K562 (cell line): ENCODE data around the gene ZNF785. TPM values are rescaled to one million over a fixed set of nuclear protein-coding genes. Genes with fewer than 3 reads are reported as not detected.

Experiments used
- ATAC-seq: fragments of 200-7000 bp; cut with Tn5 transposase; 3 replicates; pipeline ENCODE4 v1.9.1; 2020; ENCODE audit warnings: moderate library complexity
- BruUV-seq: library from RNA; stranded (reverse); fragments of 400-500 nt; replicated peaks from 2 replicates; lab custom pipeline; 2021; lab: Mats Ljungman, UMichigan
- CTCF ChIA-PET: fragments of 300-600 bp; formaldehyde crosslinking; extraction: SDS; loops from one replicate; lab custom pipeline; 2021; ENCODE audit warnings: low intra/inter-chr PET ratio; lab: Yijun Ruan, JAX
- POLR2A ChIA-PET: fragments of 300-600, 350-650 bp; sonication (Branson Sonifier 250); formaldehyde crosslinking; extraction: SDS; loops from one replicate; lab custom pipeline; 2021; ENCODE audit warnings: antibody characterized with exemption, inconsistent platforms; lab: Yijun Ruan, JAX
- DNase-seq, 4 experiments: peaks; one replicate each; pipeline versions ENCODE4 v3.0.0 to v3.0.0-alpha.2; 2011 to 2018; ENCODE audit warnings: low spot score in 3 of 4, mixed read lengths in 3 of 4; ENCODE audit errors: extremely low read depth in 1 of 4
- FAIRE-seq: peaks from 2 replicates; lab custom pipeline; 2011; peaks lifted over from hg19 to GRCh38; lab: Jason Lieb, UNC
- H2AFZ ChIP-seq: 2 replicates; pipeline ENCODE4 v1.6.0; 2011; ENCODE audit warnings: low read depth, low read length, control low read depth, inconsistent platforms
- H3K27ac ChIP-seq: fragments of 200-600 bp; 3 replicates; pipeline ENCODE4 v1.8.0; 2011; ENCODE audit warnings: low read depth, mild to moderate bottlenecking, control low read depth, inconsistent platforms, low read length, moderate library complexity, mixed read lengths; ENCODE audit errors: extremely low read depth
- H3K27me3 ChIP-seq, 2 experiments: fragments of 300-600 bp in 1 of 2; 2 replicates in 1 of 2; 3 replicates in 1 of 2; pipeline versions ENCODE4 v1.6.0 to v1.8.0; 2011; ENCODE audit warnings: inconsistent platforms in 2 of 2, low read length in 2 of 2, mild to moderate bottlenecking in 1 of 2, mixed read lengths in 1 of 2, moderate library complexity in 1 of 2; ENCODE audit not compliant: control insufficient read depth in 2 of 2, insufficient read depth in 2 of 2
- H3K36me3 ChIP-seq: fragments of 300-600 bp; 3 replicates; pipeline ENCODE4 v1.8.0; 2011; ENCODE audit warnings: mild to moderate bottlenecking, low read length, inconsistent platforms; ENCODE audit not compliant: control insufficient read depth, insufficient read depth
- H3K4me1 ChIP-seq, 2 experiments: fragments of 200-600 bp in 1 of 2; replicated peaks in 1 of 2; 2 replicates in 1 of 2; 3 replicates in 1 of 2; pipeline versions ENCODE4 v1.5.1 to v1.8.0; 2011; ENCODE audit warnings: inconsistent platforms in 2 of 2, low read length in 2 of 2, mild to moderate bottlenecking in 1 of 2, mixed read lengths in 1 of 2, moderate library complexity in 1 of 2; ENCODE audit not compliant: control insufficient read depth in 2 of 2, insufficient read depth in 2 of 2
- H3K4me2 ChIP-seq: 2 replicates; pipeline ENCODE4 v1.6.1; 2011; ENCODE audit warnings: low read length, control low read depth, inconsistent platforms, mixed read lengths; ENCODE audit not compliant: insufficient read depth
- H3K4me3 ChIP-seq: fragments of 200-600 bp; sonication (generic), shearing (Covaris generic); 2 replicates; pipeline ENCODE4 v1.5.1; 2016; ENCODE audit warnings: control low read depth, inconsistent platforms
- H3K79me2 ChIP-seq: fragments of 200-600 bp; 3 replicates; pipeline ENCODE4 v1.8.0; 2011; ENCODE audit warnings: low read length, inconsistent platforms; ENCODE audit not compliant: control insufficient read depth, insufficient read depth
- H3K9ac ChIP-seq, 2 experiments: 2 replicates each; pipeline versions ENCODE4 v1.6.0 to v1.6.1; 2011; ENCODE audit warnings: low read depth in 2 of 2, low read length in 2 of 2, control low read depth in 1 of 2, inconsistent platforms in 1 of 2, mild to moderate bottlenecking in 1 of 2, mixed read lengths in 1 of 2; ENCODE audit not compliant: insufficient read depth in 1 of 2
- H3K9me1 ChIP-seq: one replicate; pipeline ENCODE4 v1.6.0; 2011; ENCODE audit warnings: inconsistent platforms, mild to moderate bottlenecking, low read length, moderate library complexity; ENCODE audit not compliant: control insufficient read depth, insufficient read depth
- H3K9me3 ChIP-seq: replicated peaks from 2 replicates; pipeline ENCODE4 v1.5.1; 2011; ENCODE audit warnings: low read depth, low read length, inconsistent platforms; ENCODE audit not compliant: control insufficient read depth, insufficient read depth
- H4K20me1 ChIP-seq: replicated peaks from 2 replicates; pipeline ENCODE4 v1.6.1; 2011; ENCODE audit warnings: low read length, inconsistent platforms, mixed read lengths; ENCODE audit not compliant: control insufficient read depth, insufficient read depth
- EGR1 ChIP-seq: fragments of 450-650 bp; conservative IDR thresholded peaks from 2 replicates; pipeline ENCODE4 v1.6.1; 2017; ENCODE audit warnings: mild to moderate bottlenecking
- NFIC ChIP-seq: fragments of 450-650 bp; IDR thresholded peaks from 2 replicates; pipeline ENCODE4 v1.6.1; 2017; ENCODE audit warnings: mild to moderate bottlenecking, inconsistent platforms
- PHF21A ChIP-seq: fragments of 450-650 bp; IDR thresholded peaks from 2 replicates; pipeline ENCODE4 v1.6.1; 2017; ENCODE audit warnings: low read depth, borderline replicate concordance
- ZNF551 ChIP-seq: fragments of 250-450 bp; sonication (Bioruptor Pico); IDR thresholded peaks from 2 replicates; pipeline ENCODE4 v1.5.0; 2021; ENCODE audit warnings: mild to moderate bottlenecking, moderate library complexity
- WGBS: fragments of 100-300 bp; shearing (Covaris generic); methylation state at CpG from one replicate; pipeline ENCODE4 v1.1.6; 2016; ENCODE audit warnings: low coverage, mixed read lengths; ENCODE audit not compliant: insufficient coverage; ENCODE audit errors: missing lambda C conversion rate; 5-methylcytosine and 5-hydroxymethylcytosine counted together
- in situ Hi-C: fragments of 300-500 bp; cut with MboI; formaldehyde crosslinking; loops from 4 replicates; pipeline ENCODE4 v1.15.0; 2018; ENCODE audit warnings: inconsistent platforms, mixed read lengths
- intact Hi-C: fragments of 100-400 bp; cut with micrococcal nuclease; formaldehyde crosslinking; loops from 2 replicates; pipeline ENCODE4 v1.14.2; 2022
- polyA plus RNA-seq, 8 experiments: library from polyadenylated mRNA; depleted of rRNA in 4 of 8; stranded (reverse) in 5 of 8; unstranded in 3 of 8; fragments of >200 nt; fragmentation: Nextera tagmentation in 2 of 8; fragmentation: Illumina TruSeq in 1 of 8; extraction: Ambion mirVana in 2 of 8; extraction: Trizol in 1 of 8; gene quantifications; 2 replicates each; pipeline versions ENCODE4 v1.2.1 to v1.2.3, GENCODE V29; 2011 to 2014; ENCODE audit warnings: inconsistent platforms in 1 of 8, missing spikeins in 1 of 8
- total RNA-seq, 7 experiments: library from RNA; depleted of rRNA in 6 of 7; stranded (reverse); fragments of >200 nt in 6 of 7; fragmentation: Illumina TruSeq in 2 of 7; extraction: Trizol in 2 of 7; gene quantifications; 2 replicates each; pipeline versions ENCODE4 v1.2.1 to v1.2.3, GENCODE V29; 2011 to 2021; ENCODE audit warnings: low replicate concordance in 1 of 7
- TF ChIP-seq, protein P1 (sequence below): fragments of 250-450 bp; sonication (Bioruptor Pico); IDR thresholded peaks from 2 replicates; pipeline ENCODE4 v1.5.0; 2021; ENCODE audit warnings: mild to moderate bottlenecking, borderline replicate concordance
- TF ChIP-seq, protein P2 (sequence below): sonication (generic); formaldehyde crosslinking; IDR thresholded peaks from 2 replicates; pipeline ENCODE4 v1.8.0; 2023; ENCODE audit warnings: mild to moderate bottlenecking, missing genetic modification reagents

The ZNF785 gene
- total and polyA plus RNA-seq, 9 of the 15 experiments (the other 6 are each of a cell fraction or from before 2014, with no cell fraction given), result 0.64 to 11.0 (median 6.4) TPM

DNA sequence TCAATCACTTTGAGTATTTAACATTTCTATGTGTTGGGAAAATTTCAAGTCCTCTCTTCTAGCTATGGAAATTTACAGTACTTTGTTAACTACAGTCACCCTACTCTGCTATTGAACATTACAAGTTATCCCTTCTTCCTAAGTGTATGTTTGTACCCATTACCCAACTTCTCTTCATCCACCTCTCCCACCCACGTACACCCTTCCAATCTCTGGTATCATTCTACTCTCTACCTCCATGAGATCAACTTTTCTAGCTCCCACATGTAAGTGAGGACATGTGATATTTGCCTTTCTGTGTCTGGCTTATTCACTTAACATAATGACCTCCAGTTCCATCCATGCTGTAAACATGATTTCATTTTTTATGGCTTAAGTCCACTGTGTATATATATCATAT lies 10.8 kb downstream of the ZNF785 start:
- Histone ChIP-seq H4K20me1 (no peaks in the 10 kb centered on the region), H3K9me3 (no peaks in the 10 kb centered on the region), H3K27me3 (no peaks in the 10 kb centered on the region), H3K9ac (0 out of 4 replicates have a peak overlapping the region, but pooled peaks of 1 of the 2 experiments have one; percentile 20), H3K79me2 (peaks cover 38% of the 10 kb centered on the region), H3K4me2 (peak overlapping the region; percentile 43), H3K27ac (peak overlapping the region; percentile 19), H3K4me3 (no peak overlapping the region), H3K9me1 (no peaks in the 10 kb centered on the region), H3K36me3 (peaks cover 29% of the 10 kb centered on the region; the same call in 2 of the 3 replicates), H3K4me1 (peaks cover 11 to 35% of the 10 kb centered on the region in 2 experiments; a peak in 4 of 5 replicates), H2AFZ (no peak overlapping the region)
- POLR2A ChIA-PET, result interaction anchor here (0.9 to 1.3 kb wide), 2 partner anchors 8 to 11 kb away, joined by 3 to 5 read pairs; partner anchors contain the start of gene ZNF785
- CTCF ChIA-PET, result no interaction called here
- ATAC-seq (no peak), FAIRE-seq (peak; percentile 56), DNase-seq (no peak)
- WGBS, result 11% methylated on average over 1 of the region's 1 CpG
- TF ChIP-seq EGR1, result peak; percentile 68
- TF ChIP-seq ZNF551 (CRISPR knock-in tag), result no peak
- intact Hi-C loops, result no loop called here
- in situ Hi-C loops, result no loop called here
- BruUV-seq, result no TSS peak

DNA sequence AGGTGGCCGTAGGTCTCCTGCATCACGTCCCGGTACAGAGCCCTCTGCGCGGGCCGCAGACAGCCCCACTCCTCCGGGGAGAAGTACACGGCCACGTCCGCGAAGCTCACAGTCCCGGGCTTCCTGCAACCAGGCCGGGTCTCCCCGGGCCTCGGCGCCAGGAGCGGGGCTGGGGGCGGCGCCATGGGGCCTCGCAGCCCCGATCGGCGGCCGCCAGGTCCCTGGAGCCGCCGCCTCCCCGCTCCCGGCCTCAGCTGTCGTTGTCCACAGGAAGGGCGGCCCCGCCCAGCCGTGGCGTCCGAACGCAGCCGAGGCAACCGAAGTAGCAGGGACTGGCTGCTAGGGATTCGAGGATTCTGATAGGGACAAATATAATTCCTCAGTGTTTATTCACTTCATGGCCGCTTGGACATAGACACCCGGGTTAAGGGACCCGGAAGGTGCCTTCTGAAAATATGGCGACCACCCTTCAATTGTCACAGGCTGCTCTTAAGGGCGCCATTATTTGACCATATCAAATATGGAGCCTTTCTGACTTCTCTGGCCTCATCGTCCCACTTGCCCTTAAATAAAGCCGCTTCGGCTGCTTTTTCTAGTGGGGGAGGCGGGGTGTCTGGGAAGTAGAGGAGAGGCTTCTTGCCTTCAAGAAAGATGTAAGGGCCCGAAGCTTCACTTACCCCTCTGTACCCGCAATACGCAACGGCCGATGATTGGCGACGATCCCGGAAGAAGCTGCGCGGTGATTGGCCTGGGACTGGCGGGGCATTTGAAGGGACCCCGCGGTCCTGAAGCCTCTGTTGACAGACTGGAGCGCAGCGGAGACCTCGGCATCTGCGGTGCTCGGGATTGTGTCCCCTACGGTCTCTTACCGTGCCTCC lies 13.8 kb downstream of the ZNF785 start, which contains the start of gene ZNF688:
TSS of gene ZNF688 (minus strand) at position 270 of the 878 bp plus-strand sequence. CDS start at position 185, 85 bp downstream.
- H3K4me1 ChIP-seq, result peaks cover 17 to 36% of the 10 kb centered on the region in 2 experiments
- FAIRE-seq, result peak; percentile 86
- in situ Hi-C loops (no loop called here), intact Hi-C loops (loop anchor here (1.0 kb wide), 1 partner anchor 35 kb away; no protein-coding TSS in a partner anchor)
- H3K9me1 ChIP-seq, result no peaks in the 10 kb centered on the region
- peaks cover 4% of the 10 kb centered on the region; the same call in 1 of the 3 replicates for H3K36me3 ChIP-seq
- H3K9me3 ChIP-seq, result no peaks in the 10 kb centered on the region
- H3K27me3 ChIP-seq, result no peaks in the 10 kb centered on the region
- WGBS, result 1% methylated on average over 59 of the region's 67 CpGs
- H3K9ac ChIP-seq, result peak within 1 kb of the TSS; percentile 71 to 93
- peak within 1 kb of the TSS; percentile 65 for H3K4me3 ChIP-seq
- POLR2A ChIA-PET, result interaction anchor here (0.5 to 2.8 kb wide), 17 partner anchors 8 to 1198 kb away, joined by 3 to 28 read pairs (median 4); partner anchors contain the start of genes PRR14, SEPHS2, STX4 and ZNF689
- H4K20me1 ChIP-seq, result no peaks in the 10 kb centered on the region
- BruUV-seq, result no TSS peak
- ATAC-seq, result peak; percentile 88
- peak within 1 kb of the TSS; percentile 83 for H3K27ac ChIP-seq
- CTCF ChIA-PET, result no interaction called here
- peak; percentile 92 to 97 (median 94) for DNase-seq
- peak within 1 kb of the TSS; percentile 92 for H3K4me2 ChIP-seq
- peaks cover 38% of the 10 kb centered on the region for H3K79me2 ChIP-seq
- peak within 1 kb of the TSS; percentile 88 for H2AFZ ChIP-seq
- TF ChIP-seq ZNF551 (CRISPR knock-in tag) (no peak), PHF21A (no peak), NFIC (no peak; the same call in 1 of the 2 replicates)
- TF ChIP-seq, protein P1, sequence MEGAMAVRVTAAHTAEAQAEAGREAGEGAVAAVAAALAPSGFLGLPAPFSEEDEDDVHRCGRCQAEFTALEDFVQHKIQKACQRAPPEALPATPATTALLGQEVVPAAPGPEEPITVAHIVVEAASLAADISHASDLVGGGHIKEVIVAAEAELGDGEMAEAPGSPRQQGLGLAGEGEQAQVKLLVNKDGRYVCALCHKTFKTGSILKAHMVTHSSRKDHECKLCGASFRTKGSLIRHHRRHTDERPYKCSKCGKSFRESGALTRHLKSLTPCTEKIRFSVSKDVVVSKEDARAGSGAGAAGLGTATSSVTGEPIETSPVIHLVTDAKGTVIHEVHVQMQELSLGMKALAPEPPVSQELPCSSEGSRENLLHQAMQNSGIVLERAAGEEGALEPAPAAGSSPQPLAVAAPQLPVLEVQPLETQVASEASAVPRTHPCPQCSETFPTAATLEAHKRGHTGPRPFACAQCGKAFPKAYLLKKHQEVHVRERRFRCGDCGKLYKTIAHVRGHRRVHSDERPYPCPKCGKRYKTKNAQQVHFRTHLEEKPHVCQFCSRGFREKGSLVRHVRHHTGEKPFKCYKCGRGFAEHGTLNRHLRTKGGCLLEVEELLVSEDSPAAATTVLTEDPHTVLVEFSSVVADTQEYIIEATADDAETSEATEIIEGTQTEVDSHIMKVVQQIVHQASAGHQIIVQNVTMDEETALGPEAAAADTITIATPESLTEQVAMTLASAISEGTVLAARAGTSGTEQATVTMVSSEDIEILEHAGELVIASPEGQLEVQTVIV (CRISPR knock-in tag), result no peak
- TF ChIP-seq, protein P2, sequence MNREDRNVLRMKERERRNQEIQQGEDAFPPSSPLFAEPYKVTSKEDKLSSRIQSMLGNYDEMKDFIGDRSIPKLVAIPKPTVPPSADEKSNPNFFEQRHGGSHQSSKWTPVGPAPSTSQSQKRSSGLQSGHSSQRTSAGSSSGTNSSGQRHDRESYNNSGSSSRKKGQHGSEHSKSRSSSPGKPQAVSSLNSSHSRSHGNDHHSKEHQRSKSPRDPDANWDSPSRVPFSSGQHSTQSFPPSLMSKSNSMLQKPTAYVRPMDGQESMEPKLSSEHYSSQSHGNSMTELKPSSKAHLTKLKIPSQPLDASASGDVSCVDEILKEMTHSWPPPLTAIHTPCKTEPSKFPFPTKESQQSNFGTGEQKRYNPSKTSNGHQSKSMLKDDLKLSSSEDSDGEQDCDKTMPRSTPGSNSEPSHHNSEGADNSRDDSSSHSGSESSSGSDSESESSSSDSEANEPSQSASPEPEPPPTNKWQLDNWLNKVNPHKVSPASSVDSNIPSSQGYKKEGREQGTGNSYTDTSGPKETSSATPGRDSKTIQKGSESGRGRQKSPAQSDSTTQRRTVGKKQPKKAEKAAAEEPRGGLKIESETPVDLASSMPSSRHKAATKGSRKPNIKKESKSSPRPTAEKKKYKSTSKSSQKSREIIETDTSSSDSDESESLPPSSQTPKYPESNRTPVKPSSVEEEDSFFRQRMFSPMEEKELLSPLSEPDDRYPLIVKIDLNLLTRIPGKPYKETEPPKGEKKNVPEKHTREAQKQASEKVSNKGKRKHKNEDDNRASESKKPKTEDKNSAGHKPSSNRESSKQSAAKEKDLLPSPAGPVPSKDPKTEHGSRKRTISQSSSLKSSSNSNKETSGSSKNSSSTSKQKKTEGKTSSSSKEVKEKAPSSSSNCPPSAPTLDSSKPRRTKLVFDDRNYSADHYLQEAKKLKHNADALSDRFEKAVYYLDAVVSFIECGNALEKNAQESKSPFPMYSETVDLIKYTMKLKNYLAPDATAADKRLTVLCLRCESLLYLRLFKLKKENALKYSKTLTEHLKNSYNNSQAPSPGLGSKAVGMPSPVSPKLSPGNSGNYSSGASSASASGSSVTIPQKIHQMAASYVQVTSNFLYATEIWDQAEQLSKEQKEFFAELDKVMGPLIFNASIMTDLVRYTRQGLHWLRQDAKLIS (CRISPR knock-in tag), result no peak; the same call in 1 of the 2 replicates
